ENCODE results near the gene SPANXD. TPM values are rescaled to one million over a fixed set of nuclear protein-coding genes. Genes with fewer than 3 reads are reported as not detected.
"Not testable (repeated sequence)": the region's sequence is repeated elsewhere in the genome, so short reads cannot be mapped to it uniquely, and the experiment has no call there.

Gene SPANXD, protein sequence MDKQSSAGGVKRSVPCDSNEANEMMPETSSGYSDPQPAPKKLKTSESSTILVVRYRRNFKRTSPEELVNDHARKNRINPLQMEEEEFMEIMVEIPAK
- total RNA-seq = not detected
- long read RNA-seq = 0 reads

DNA sequence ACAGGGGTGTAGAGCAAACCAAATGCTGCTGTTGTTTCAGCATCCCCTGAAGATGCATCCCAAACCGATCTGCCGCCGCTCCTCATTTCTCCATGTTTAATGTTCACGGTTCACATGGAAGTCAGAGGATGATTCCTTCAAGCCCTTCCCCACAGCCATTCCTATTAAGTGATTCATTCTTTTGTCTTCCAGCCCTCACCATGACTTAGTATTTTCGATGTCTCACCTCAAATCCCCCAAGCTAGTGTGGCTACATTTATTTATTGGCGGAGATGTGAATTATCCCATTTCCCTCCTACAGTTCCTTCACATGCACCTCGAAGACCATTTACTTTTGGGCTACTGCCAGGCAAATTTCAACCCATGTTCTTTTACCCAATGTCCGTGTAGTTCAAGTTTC, at the start of gene SPANXD:
Gene SPANXD (minus strand): TSS at position 101 of the 400 bp plus-strand sequence. CDS start 334 bp downstream, outside the sequence.
- ATAC-seq; intact Hi-C loops (cut with DNase I); H3K27me3 ChIP-seq; H3K4me3 ChIP-seq; H3K27ac ChIP-seq; H3K4me1 ChIP-seq; DNase-seq; H3K9me3 ChIP-seq; H3K36me3 ChIP-seq: not testable (repeated sequence)
- 32% methylated on average over 2 of the region's 8 CpGs for WGBS (ENCODE audit: insufficient coverage, low coverage, low lambda C conversion rate, missing lambda C conversion rate)

DNA sequence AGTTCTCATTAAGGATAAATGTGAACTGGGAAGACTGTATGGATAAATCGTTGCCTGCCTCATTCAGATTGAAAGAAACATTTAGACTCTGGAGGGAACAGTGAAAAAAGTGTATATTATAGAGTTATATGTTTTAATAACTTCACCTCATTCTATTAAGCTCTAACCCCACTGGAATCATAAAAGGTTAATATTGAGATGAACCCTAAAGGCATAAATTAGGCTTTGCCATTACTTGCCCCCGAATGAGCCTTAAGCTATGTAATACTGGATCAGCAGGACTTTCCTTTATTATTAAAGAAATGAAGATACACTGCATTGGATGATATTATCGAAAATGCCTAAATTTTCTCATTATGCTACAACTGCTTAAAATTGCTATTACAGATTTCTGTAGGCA, 44.1 kb upstream of the SPANXD start:
- no peak for DNase-seq
- no peaks in the 10 kb centered on the region for H3K27me3 ChIP-seq
- TF ChIP-seq POLR2A (IDR thresholded peaks at IDR 0.05) = no peak
- TF ChIP-seq, protein P1, sequence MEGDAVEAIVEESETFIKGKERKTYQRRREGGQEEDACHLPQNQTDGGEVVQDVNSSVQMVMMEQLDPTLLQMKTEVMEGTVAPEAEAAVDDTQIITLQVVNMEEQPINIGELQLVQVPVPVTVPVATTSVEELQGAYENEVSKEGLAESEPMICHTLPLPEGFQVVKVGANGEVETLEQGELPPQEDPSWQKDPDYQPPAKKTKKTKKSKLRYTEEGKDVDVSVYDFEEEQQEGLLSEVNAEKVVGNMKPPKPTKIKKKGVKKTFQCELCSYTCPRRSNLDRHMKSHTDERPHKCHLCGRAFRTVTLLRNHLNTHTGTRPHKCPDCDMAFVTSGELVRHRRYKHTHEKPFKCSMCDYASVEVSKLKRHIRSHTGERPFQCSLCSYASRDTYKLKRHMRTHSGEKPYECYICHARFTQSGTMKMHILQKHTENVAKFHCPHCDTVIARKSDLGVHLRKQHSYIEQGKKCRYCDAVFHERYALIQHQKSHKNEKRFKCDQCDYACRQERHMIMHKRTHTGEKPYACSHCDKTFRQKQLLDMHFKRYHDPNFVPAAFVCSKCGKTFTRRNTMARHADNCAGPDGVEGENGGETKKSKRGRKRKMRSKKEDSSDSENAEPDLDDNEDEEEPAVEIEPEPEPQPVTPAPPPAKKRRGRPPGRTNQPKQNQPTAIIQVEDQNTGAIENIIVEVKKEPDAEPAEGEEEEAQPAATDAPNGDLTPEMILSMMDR (IDR thresholded peaks at IDR 0.05) = no peak
- intact Hi-C loops (cut with DNase I) = no loop called here
- no peaks in the 10 kb centered on the region for H3K4me1 ChIP-seq
- H3K9me3 ChIP-seq = peaks cover 0 to 3% (median 0%) of the 10 kb centered on the region in 4 donors
- H3K4me3 ChIP-seq = no peak overlapping the region
- no peaks in the 10 kb centered on the region for H3K36me3 ChIP-seq
- no peak for ATAC-seq
- WGBS (ENCODE audit: insufficient coverage, low coverage, low lambda C conversion rate, missing lambda C conversion rate) = 42% methylated on average over 3 of the region's 3 CpGs
- H3K27ac ChIP-seq = no peak overlapping the region

DNA sequence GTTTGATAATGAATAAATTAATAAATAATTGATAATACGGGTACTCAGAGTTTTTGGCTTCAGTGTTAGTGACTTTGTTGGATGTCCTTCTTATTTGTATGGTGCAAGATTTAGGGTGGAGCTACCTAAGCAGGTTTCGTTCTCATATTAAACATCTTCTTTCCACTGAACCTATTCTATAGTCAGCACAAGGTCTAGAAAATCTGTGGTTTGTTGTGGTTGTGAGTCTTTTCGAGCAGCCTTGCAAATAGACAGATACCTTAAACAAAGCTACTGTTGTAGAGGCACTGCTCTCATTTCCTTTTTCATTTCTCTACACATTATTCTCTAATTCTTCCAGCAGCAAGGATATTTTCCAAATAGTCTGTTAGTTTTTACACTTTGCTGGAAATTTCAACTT, 38.1 kb upstream of the SPANXD start:
- TF ChIP-seq POLR2A (IDR thresholded peaks at IDR 0.05) = no peak
- TF ChIP-seq, protein P1 (IDR thresholded peaks at IDR 0.05) = no peak
- DNase-seq = no peak
- 41% methylated on average over 3 of the region's 3 CpGs for WGBS (ENCODE audit: insufficient coverage, low coverage, low lambda C conversion rate, missing lambda C conversion rate)
- H3K4me1 ChIP-seq = no peaks in the 10 kb centered on the region
- H3K9me3 ChIP-seq = no peaks in the 10 kb centered on the region
- H3K27me3 ChIP-seq = no peaks in the 10 kb centered on the region
- no peak overlapping the region for H3K27ac ChIP-seq
- ATAC-seq = no peak
- intact Hi-C loops (cut with DNase I) = no loop called here
- no peak overlapping the region for H3K4me3 ChIP-seq
- H3K36me3 ChIP-seq = no peaks in the 10 kb centered on the region

DNA sequence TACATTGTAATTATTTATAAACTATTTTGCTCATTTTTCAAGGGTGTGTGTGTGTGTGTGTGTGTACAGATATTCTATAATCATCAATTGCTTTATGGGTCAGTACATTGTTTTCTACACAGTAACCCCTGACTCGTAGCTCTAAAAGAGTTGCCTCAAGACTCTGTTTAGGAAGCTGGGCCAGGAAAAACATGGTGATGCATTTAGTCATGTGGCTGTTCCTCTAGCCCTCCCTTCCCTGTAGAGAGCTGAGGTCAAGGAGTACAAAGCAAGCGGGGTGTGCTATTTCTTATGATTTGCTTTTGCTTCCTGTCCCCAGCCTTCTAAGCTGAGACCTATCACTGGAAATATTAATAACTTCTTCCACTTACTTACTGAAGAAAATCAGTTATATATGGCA, 34.8 kb upstream of the SPANXD start:
- no peak for TF ChIP-seq POLR2A (IDR thresholded peaks at IDR 0.05)
- TF ChIP-seq, protein P1 (IDR thresholded peaks at IDR 0.05) = no peak
- H3K27me3 ChIP-seq = no peaks in the 10 kb centered on the region
- intact Hi-C loops (cut with DNase I) = no loop called here
- H3K9me3 ChIP-seq = no peaks in the 10 kb centered on the region
- no peak overlapping the region for H3K27ac ChIP-seq
- no peak for ATAC-seq
- H3K36me3 ChIP-seq = no peaks in the 10 kb centered on the region
- no peaks in the 10 kb centered on the region for H3K4me1 ChIP-seq
- WGBS (ENCODE audit: insufficient coverage, low coverage, low lambda C conversion rate, missing lambda C conversion rate) = 38% methylated on average over 2 of the region's 2 CpGs
- no peak overlapping the region for H3K4me3 ChIP-seq
- no peak for DNase-seq

DNA sequence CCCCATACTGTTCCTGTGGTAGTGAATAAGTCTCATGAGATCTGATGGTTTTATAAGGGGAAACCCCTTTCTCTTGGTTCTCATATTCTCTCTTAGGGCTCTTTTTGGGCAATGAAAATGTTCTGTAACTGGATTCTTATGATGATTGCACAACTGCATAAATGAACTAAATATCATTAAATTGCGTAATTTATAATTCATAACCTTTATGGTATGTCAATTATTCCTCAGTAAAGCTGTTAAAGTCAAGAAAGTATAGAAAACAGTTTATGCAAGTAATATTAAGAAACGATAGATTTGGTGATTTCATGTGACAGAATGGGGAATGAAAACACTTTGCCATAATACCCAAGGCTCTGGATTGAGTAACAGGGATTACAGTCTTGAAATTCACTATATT, 33.5 kb upstream of the SPANXD start:
- no peaks in the 10 kb centered on the region for H3K9me3 ChIP-seq
- H3K4me3 ChIP-seq = no peak overlapping the region
- no peaks in the 10 kb centered on the region for H3K27me3 ChIP-seq
- 21% methylated on average over 2 of the region's 2 CpGs for WGBS (ENCODE audit: insufficient coverage, low coverage, low lambda C conversion rate, missing lambda C conversion rate)
- no peaks in the 10 kb centered on the region for H3K4me1 ChIP-seq
- H3K36me3 ChIP-seq = no peaks in the 10 kb centered on the region
- intact Hi-C loops (cut with DNase I) = no loop called here
- TF ChIP-seq POLR2A (IDR thresholded peaks at IDR 0.05) = no peak
- TF ChIP-seq, protein P1 (IDR thresholded peaks at IDR 0.05) = no peak
- no peak for ATAC-seq
- no peak for DNase-seq
- H3K27ac ChIP-seq = no peak overlapping the region

Measured in right lobe of liver (tissue), 6 donors.